HCT116 (cell line): Measurements from ENCODE around the gene ZSCAN5A. TPM values are rescaled to one million over a fixed set of nuclear protein-coding genes. Genes with fewer than 3 reads are reported as not detected.

Source experiments
- ATAC-seq: fragments of 200-7000 bp; cut with Tn5 transposase; 2 replicates; pipeline ENCODE4 v1.9.1; 2020; ENCODE audit warnings: mild to moderate bottlenecking, moderate library complexity
- BruUV-seq: library from RNA; stranded (reverse); fragments of 400-500 nt; replicated peaks from 2 replicates; lab custom pipeline; 2021; lab: Mats Ljungman, UMichigan
- CTCF ChIA-PET: fragments of 300-600 bp; sonication (Branson Sonifier 250); formaldehyde crosslinking; loops from one replicate; lab custom pipeline; 2021; ENCODE audit warnings: antibody characterized with exemption; lab: Charles Lee
- POLR2A ChIA-PET: fragments of 300-600, 350-600 bp; sonication (Branson Sonifier 250); formaldehyde crosslinking; loops from one replicate; lab custom pipeline; 2021; ENCODE audit warnings: antibody characterized with exemption; lab: Charles Lee
- RAD21 ChIA-PET, 2 experiments: fragments of 300-600 bp; sonication (Branson Sonifier 250); formaldehyde crosslinking; loops; one replicate each; lab custom pipeline; 2023; ENCODE audit warnings: low total read pairs in 2 of 2; ENCODE audit not compliant: uncharacterized antibody in 2 of 2, unreplicated experiment in 2 of 2, low non-redundant PET in 1 of 2; lab: Charles Lee
- DNase-seq: peaks from one replicate; pipeline ENCODE4 v3.0.0-alpha.2; 2010; ENCODE audit warnings: low read depth, low spot score
- H2AFZ ChIP-seq: fragments of 200-600 bp; shearing (Covaris generic), sonication (generic); 2 replicates; pipeline ENCODE4 v1.6.1; 2017; ENCODE audit warnings: low read depth, mixed run types, mixed read lengths, antibody characterized with exemption, low read length; ENCODE audit not compliant: poor library complexity, severe bottlenecking
- H3K27ac ChIP-seq: 2 replicates; pipeline ENCODE4 v1.5.1; 2012; ENCODE audit warnings: low read depth, low read length
- H3K27me3 ChIP-seq: fragments of 200-600 bp; sonication (generic); 2 replicates; pipeline ENCODE4 v1.6.1; 2016; ENCODE audit warnings: mixed run types, low read length, mixed read lengths; ENCODE audit not compliant: insufficient read depth
- H3K36me3 ChIP-seq, 2 experiments: fragments of 200-500 bp in 1 of 2; fragments of 200-600 bp in 1 of 2; sonication (Bioruptor generic) in 1 of 2; sonication (generic) in 1 of 2; 2 replicates each; pipeline versions ENCODE4 v1.5.1 to v1.6.1; 2014 to 2016; ENCODE audit warnings: low read length in 2 of 2, inconsistent platforms in 1 of 2, mixed read lengths in 1 of 2, mixed run types in 1 of 2; ENCODE audit not compliant: insufficient read depth in 2 of 2, control insufficient read depth in 1 of 2
- H3K4me1 ChIP-seq, 2 experiments: fragments of 200-600 bp in 1 of 2; sonication (generic) in 1 of 2; 2 replicates each; pipeline versions ENCODE4 v1.5.1 to v1.6.1; 2012 to 2017; ENCODE audit warnings: low read length in 2 of 2, inconsistent platforms in 1 of 2, mild to moderate bottlenecking in 1 of 2, mixed read lengths in 1 of 2, mixed run types in 1 of 2, moderate library complexity in 1 of 2; ENCODE audit not compliant: insufficient read depth in 2 of 2, control insufficient read depth in 1 of 2
- H3K4me2 ChIP-seq: fragments of 200-600 bp; sonication (generic); 2 replicates; pipeline ENCODE4 v1.6.1; 2017; ENCODE audit warnings: mixed run types, low read length, mixed read lengths
- H3K4me3 ChIP-seq, 2 experiments: fragments of 200-600 bp in 1 of 2; sonication (generic) in 1 of 2; replicated peaks in 1 of 2; 2 replicates each; pipeline ENCODE4 v1.5.1; 2011 to 2016; ENCODE audit warnings: low read length in 2 of 2, control low read depth in 1 of 2, low read depth in 1 of 2, mild to moderate bottlenecking in 1 of 2, mixed read lengths in 1 of 2, mixed run types in 1 of 2
- H3K79me2 ChIP-seq: fragments of 200-600 bp; sonication (generic); 2 replicates; pipeline ENCODE4 v1.6.1; 2017; ENCODE audit warnings: mild to moderate bottlenecking, mixed run types, low read length, moderate library complexity, mixed read lengths; ENCODE audit not compliant: insufficient read depth
- H3K9ac ChIP-seq: fragments of 200-600 bp; sonication (generic); 2 replicates; pipeline ENCODE4 v1.6.1; 2016; ENCODE audit warnings: low read length, mixed read lengths
- H3K9me2 ChIP-seq: fragments of 200-600 bp; sonication (generic), shearing (Covaris generic); 2 replicates; pipeline ENCODE4 v1.6.1; 2017; ENCODE audit warnings: mixed run types, mild to moderate bottlenecking, moderate library complexity; ENCODE audit not compliant: insufficient read depth
- H3K9me3 ChIP-seq, 2 experiments: fragments of 200-500 bp in 1 of 2; fragments of 200-600 bp in 1 of 2; sonication (Bioruptor generic) in 1 of 2; sonication (generic) in 1 of 2; 2 replicates each; pipeline ENCODE4 v1.6.1; 2014 to 2017; ENCODE audit warnings: low read length in 2 of 2, mixed read lengths in 2 of 2, inconsistent platforms in 1 of 2, low read depth in 1 of 2, mild to moderate bottlenecking in 1 of 2, mixed run types in 1 of 2, moderate library complexity in 1 of 2; ENCODE audit not compliant: control insufficient read depth in 1 of 2, insufficient read depth in 1 of 2
- H4K20me1 ChIP-seq: fragments of 200-600 bp; sonication (generic), shearing (Covaris generic); 2 replicates; pipeline ENCODE4 v1.6.1; 2017; ENCODE audit warnings: mixed run types, mild to moderate bottlenecking, moderate library complexity; ENCODE audit not compliant: insufficient read depth
- ATF3 ChIP-seq: IDR thresholded peaks from 2 replicates; pipeline ENCODE4 v1.6.1; 2012
- EGR1 ChIP-seq: IDR thresholded peaks from 2 replicates; pipeline ENCODE4 v1.6.1; 2012; ENCODE audit warnings: low read depth
- ELF1 ChIP-seq: IDR thresholded peaks from 2 replicates; pipeline ENCODE4 v1.6.1; 2012; ENCODE audit warnings: low read depth, borderline replicate concordance
- EZH2 ChIP-seq: fragments of 200-600 bp; sonication (generic); IDR thresholded peaks from 2 replicates; pipeline ENCODE4 v1.6.1; 2017; ENCODE audit warnings: antibody characterized with exemption, mixed run types
- JUND ChIP-seq: IDR thresholded peaks from 2 replicates; pipeline ENCODE4 v1.6.1; 2012
- POLR2AphosphoS5 ChIP-seq: IDR thresholded peaks from 2 replicates; pipeline ENCODE4 v1.6.1; 2011; ENCODE audit warnings: mild to moderate bottlenecking, low read depth, low read length, moderate library complexity
- SIN3A ChIP-seq: IDR thresholded peaks from 2 replicates; pipeline ENCODE4 v1.6.1; 2012; ENCODE audit warnings: low read depth
- SP1 ChIP-seq: IDR thresholded peaks from 2 replicates; pipeline ENCODE4 v1.6.1; 2012; ENCODE audit warnings: low read depth
- TCF7L2 ChIP-seq: IDR thresholded peaks from 2 replicates; pipeline ENCODE4 v1.7.0; 2011; ENCODE audit warnings: borderline replicate concordance, inconsistent platforms; ENCODE audit not compliant: insufficient read depth, insufficient read length; ENCODE audit errors: extremely low read depth
- YY1 ChIP-seq: IDR thresholded peaks from 2 replicates; pipeline ENCODE4 v1.6.1; 2011; ENCODE audit warnings: low read length, low read depth, moderate library complexity, mild to moderate bottlenecking; ENCODE audit not compliant: insufficient replicate concordance; ENCODE audit errors: extremely low read depth
- ZBTB33 ChIP-seq: IDR thresholded peaks from 2 replicates; pipeline ENCODE4 v1.6.1; 2011; ENCODE audit warnings: mild to moderate bottlenecking, low read length, moderate library complexity; ENCODE audit not compliant: insufficient replicate concordance; ENCODE audit errors: extremely low read depth
- intact Hi-C: fragments of 100-400 bp; cut with micrococcal nuclease; formaldehyde crosslinking; loops from 2 replicates; pipeline ENCODE4 v1.10.0; 2022
- total RNA-seq: library from RNA; stranded (reverse); gene quantifications from one replicate; pipeline ENCODE4 v1.2.1, GENCODE V29; 2021; ENCODE audit not compliant: unreplicated experiment

Gene ZSCAN5A
- total RNA-seq, 1 experiment from 2014 or later = 9.2 TPM

GRCh38 chr19:56295531-56296455 is 18.8 kb downstream of the ZSCAN5A start:
- H3K27me3 ChIP-seq = no peaks in the 10 kb centered on the region
- no peaks in the 10 kb centered on the region for H3K9me3 ChIP-seq
- no peaks in the 10 kb centered on the region for H4K20me1 ChIP-seq
- H3K9ac ChIP-seq = no peak overlapping the region
- TF ChIP-seq TCF7L2 (no peak), SP1 (no peak), POLR2AphosphoS5 (no peak), JUND (no peak), SIN3A (no peak)
- CTCF ChIA-PET = no interaction called here
- H3K36me3 ChIP-seq = no peaks in the 10 kb centered on the region
- no peaks in the 10 kb centered on the region for H3K9me2 ChIP-seq
- no peaks in the 10 kb centered on the region for H3K4me1 ChIP-seq
- H3K27ac ChIP-seq = no peak overlapping the region
- DNase-seq (no peak), ATAC-seq (no peak)
- no peaks in the 10 kb centered on the region for H3K79me2 ChIP-seq
- H3K4me2 ChIP-seq = no peak overlapping the region
- no TSS peak for BruUV-seq
- H2AFZ ChIP-seq = no peak overlapping the region
- POLR2A ChIA-PET = no interaction called here
- intact Hi-C loops = no loop called here
- RAD21 ChIA-PET = no interaction called here
- no peak overlapping the region for H3K4me3 ChIP-seq

- Histone ChIP-seq H3K9me3 (no peaks in the 10 kb centered on the region), H3K4me2 (no peak overlapping the region), H3K9me2 (no peaks in the 10 kb centered on the region), H3K4me1 (no peaks in the 10 kb centered on the region), H3K27me3 (no peaks in the 10 kb centered on the region), H2AFZ (no peak overlapping the region), H3K9ac (no peak overlapping the region), H4K20me1 (no peaks in the 10 kb centered on the region), H3K79me2 (no peaks in the 10 kb centered on the region), H3K4me3 (no peak overlapping the region), H3K27ac (no peak overlapping the region), H3K36me3 (no peaks in the 10 kb centered on the region)
- BruUV-seq = no TSS peak
- POLR2A ChIA-PET = no interaction called here
- DNase-seq = no peak
- RAD21 ChIA-PET = no interaction called here
- no peak for TF ChIP-seq EZH2
- TF ChIP-seq TCF7L2 = no peak
- no peak for TF ChIP-seq YY1
- no peak for TF ChIP-seq SIN3A
- TF ChIP-seq POLR2AphosphoS5 = no peak
- TF ChIP-seq EGR1 = no peak
- no peak for TF ChIP-seq ELF1
- no peak for TF ChIP-seq ATF3
- no peak for TF ChIP-seq ZBTB33
- TF ChIP-seq SP1 = no peak
- no peak for ATAC-seq
- intact Hi-C loops = no loop called here
- CTCF ChIA-PET = no interaction called here
Observed at GRCh38 chr19:56294549-56294948, 20.1 kb downstream of the ZSCAN5A start.
